GM18873 (cell line): Measurements from ENCODE around the gene PIBF1.
"Not testable (repeated sequence)": the region's sequence is repeated elsewhere in the genome, so short reads cannot be mapped to it uniquely, and the experiment has no call there.

Source experiments
- ATAC-seq: cut with Tn5 transposase; IDR thresholded peaks from one replicate; pipeline ENCODE4 v1.9.1; 2021; ENCODE audit warnings: mild to moderate bottlenecking, moderate library complexity, moderate number of reproducible peaks; ENCODE audit not compliant: unreplicated experiment, low FRiP score

The PIBF1 gene

DNA sequence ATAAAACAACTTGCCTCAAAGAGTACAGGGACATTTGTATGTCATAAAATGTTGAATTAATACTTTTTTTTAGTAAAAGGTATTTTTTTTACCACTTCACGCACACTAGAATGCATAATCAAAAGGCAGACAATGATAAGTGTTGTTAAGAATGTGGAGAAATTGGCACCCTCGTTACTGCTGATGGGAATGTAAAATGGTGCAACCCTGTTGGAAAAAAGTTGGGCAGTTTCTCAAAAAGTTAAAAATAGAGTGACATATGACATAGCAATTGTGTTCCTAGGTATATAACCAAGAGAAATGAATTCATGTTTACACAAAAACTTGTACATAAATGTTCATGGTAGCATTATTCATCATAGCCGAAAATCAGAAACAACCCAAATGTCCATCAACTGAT, 109.5 kb downstream of the PIBF1 start:
- ATAC-seq: no peak

- ATAC-seq: no peak
These were observed 114.9 kb downstream of the PIBF1 start for GRCh38 chr13:72896869-72897268.

DNA sequence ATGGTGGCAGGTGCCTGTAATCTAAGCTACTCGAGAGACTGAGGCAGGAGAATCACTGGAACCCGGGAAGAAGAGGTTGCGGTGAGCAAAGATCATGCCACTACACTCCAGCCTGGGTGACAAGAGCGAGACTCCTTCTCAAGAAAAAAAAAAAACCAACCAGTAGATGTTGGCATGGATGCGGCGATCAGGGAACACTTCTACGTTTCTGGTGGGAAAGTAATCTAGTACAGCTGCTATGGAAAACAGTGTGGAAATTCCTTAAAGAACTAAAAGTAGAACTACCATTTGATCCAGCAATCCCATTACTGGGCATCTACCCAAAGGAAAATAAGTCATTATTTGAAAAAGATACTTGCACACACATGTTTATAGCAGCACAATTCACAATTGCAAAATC, 119.6 kb downstream of the PIBF1 start:
- not testable (repeated sequence) for ATAC-seq

DNA sequence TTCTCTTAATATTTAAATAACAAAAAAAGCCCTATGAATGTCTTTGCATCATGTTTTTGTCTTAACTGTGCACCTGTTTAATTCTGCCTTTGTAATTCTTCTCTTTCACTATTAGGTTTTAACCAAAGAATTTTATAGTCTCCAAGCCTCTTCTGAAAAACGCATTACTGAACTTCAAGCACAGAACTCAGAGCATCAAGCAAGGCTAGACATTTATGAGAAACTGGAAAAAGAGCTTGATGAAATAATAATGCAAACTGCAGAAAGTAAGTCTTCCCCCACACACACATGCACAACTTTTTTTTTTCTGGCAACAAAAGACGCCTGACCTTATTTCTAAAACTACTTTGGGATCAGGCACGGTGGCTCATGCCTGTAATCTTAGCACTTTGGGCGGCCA, 126.5 kb downstream of the PIBF1 start:
- ATAC-seq: no peak

- no peak for ATAC-seq
These were observed 130.0 kb downstream of the PIBF1 start for GRCh38 chr13:72911981-72912380.

DNA sequence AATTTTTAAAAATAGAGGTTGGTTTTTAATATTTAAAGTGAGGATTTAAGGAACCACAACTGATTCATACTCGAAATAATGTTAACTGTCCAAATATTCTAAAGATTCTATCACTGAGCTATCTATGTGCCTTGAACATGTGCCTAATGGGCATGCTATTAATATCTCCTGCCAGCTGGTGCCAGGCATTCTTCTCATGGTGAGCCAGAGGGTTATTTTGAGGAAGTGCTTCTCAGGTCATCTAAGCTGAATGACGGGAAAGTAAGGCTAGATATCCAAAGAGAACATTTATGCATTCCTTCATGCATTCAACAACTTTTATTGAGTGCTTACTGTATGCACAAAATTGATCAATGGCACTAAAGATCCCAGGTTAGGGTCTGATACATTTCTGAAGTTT, 138.2 kb downstream of the PIBF1 start:
- ATAC-seq: no peak

DNA sequence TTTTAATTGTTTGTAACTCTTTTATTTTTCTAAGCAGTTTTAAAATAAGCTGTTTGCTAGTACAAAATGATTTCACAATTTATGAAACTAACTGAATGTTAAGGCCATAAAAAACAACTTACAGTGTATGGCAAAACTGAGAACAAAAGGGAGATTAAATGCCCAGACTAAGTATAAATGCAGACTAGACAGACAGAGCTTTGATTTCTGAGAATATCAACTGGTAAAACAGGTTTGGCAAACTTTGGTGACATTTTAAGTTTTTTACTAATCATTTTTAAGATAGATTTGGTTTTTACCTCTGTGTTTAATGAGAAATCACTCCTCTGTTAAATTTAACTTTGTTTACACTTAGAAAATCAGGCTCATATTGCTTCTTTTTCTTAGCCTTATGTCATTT, 149.4 kb downstream of the PIBF1 start:
- no peak for ATAC-seq

DNA sequence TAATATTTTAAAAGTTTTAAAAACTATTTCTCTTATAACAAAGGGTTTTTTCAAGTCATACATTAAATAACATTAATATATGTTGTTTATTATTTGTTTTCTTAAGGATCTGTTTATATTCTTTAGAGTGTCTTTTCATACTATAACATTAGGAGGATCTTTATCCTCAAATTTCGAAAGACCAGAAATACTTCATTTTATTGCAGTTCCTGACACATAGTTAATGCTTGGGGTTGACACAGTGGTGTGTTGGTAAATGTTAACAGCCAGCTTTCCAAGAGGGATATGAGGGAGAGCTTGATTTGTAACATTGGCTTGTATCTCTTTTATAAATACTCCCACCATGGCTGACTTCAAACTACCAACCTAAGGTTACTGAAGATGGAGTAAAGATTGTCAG, 150.3 kb downstream of the PIBF1 start:
- ATAC-seq: no peak

- not testable (repeated sequence) for ATAC-seq
These were observed 164.3 kb downstream of the PIBF1 start for GRCh38 chr13:72946267-72946666.

GRCh38 chr13:72952529-72953141, 170.7 kb downstream of the PIBF1 start:
- ATAC-seq: no peak

GRCh38 chr13:72953391-72953965, 171.5 kb downstream of the PIBF1 start:
- no peak for ATAC-seq

DNA sequence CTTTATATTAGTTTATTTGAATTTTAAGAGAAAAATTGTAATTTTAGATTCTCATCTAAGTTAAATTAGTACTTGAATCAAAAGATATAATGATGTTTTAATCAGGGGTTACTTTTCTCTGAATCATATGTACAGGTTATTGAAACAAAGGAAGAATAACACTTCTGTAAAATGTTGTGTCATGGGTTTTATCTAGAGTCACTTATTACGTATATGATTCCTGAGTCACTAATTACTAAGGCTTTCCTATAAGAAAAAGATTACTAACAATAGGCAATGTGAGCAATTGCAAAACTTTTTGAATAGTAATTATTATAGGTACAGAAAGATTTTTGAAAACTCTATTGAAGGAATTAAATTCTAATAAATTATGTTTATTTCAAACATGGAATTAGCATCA, 177.7 kb downstream of the PIBF1 start:
- ATAC-seq: no peak

DNA sequence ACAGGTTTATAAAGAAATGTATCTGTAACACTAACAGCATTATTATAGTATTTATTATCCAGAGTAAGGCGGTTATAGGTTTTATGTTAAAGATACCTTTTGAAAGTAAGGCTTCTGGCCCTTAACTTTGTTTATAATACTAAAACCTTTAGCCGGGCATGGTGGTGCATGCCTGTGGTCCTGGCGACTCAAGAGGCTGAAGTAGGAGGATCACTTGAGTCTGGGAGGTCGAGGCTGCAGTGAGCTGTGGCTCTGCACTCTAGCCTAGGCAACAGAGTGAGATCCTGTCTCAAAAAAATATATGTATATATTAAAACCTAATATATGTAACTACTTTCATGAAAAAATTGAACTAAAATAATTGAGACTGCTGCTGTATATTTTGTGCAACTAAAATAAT, 178.2 kb downstream of the PIBF1 start:
- ATAC-seq: no peak

- no peak for ATAC-seq
These were observed 178.6 kb downstream of the PIBF1 start for GRCh38 chr13:72960541-72960940.

DNA sequence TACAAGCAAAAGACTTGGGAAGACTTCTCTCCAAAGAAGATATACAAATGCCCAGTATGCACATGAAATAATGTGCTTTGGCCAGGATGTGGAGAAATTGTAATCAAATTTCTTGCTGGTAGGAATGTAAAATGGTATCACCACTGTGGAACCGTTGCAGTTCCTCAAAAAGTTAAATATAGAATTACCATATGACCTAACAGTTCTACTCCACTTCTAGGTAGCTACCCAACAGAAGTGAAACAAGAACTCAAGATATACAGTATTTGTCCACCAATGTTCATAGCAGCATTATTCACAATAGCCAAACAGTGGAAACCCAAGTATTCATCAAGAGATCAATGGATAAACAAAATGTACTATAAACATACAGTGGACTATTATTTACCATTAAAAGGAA, 181.8 kb downstream of the PIBF1 start:
- ATAC-seq: peak; percentile 66

- ATAC-seq: no peak
These were observed 188.5 kb downstream of the PIBF1 start for GRCh38 chr13:72970301-72970880.

GRCh38 chr13:72970956-72971355, 189.0 kb downstream of the PIBF1 start:
- ATAC-seq: no peak

- ATAC-seq: no peak
These were observed 191.3 kb downstream of the PIBF1 start for GRCh38 chr13:72973234-72973633.

- no peak for ATAC-seq
These were observed 201.3 kb downstream of the PIBF1 start for GRCh38 chr13:72983085-72983768.

DNA sequence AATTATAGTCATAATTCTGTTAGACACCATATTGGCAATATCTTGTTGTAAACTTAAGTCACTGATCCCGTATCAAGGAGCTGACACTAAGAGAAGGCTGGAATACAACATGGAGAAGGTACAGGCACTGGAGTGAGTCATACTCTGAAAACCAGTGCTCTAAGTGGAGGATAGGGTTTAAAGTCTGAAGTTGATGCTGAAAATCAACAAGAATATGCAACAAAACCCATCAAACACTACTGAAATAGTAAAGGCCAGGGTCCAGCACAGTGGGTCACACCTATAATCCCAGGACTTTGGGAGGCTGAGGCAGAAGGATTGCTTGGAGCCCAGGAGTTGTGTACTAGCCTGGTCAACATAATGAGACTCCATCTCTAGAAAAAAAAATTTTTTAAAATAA, 203.7 kb downstream of the PIBF1 start:
- ATAC-seq: no peak

- no peak for ATAC-seq
These were observed 204.3 kb downstream of the PIBF1 start for GRCh38 chr13:72986197-72986596.

- no peak for ATAC-seq
These were observed 209.0 kb downstream of the PIBF1 start for GRCh38 chr13:72990953-72991352.
